GM03348 (cell line): ENCODE measurements around the gene POLR2L.

Source experiments
- DNase-seq: peaks from one replicate; pipeline ENCODE4 v3.0.0; 2012; ENCODE audit warnings: low spot score

The POLR2L gene

GRCh38 chr11:838441-839279 is 3.7 kb downstream of the POLR2L start:
- DNase-seq: peak; percentile 58

GRCh38 chr11:837990-838307 is 4.4 kb downstream of the POLR2L start:
- no peak for DNase-seq

GRCh38 chr11:837189-837989 is 4.9 kb downstream of the POLR2L start:
- no peak for DNase-seq

- no peak for DNase-seq
Observed at GRCh38 chr11:836700-837099, 5.6 kb downstream of the POLR2L start.

GRCh38 chr11:836274-836673 is 6.1 kb downstream of the POLR2L start:
- no peak for DNase-seq

- peak; percentile 83 for DNase-seq
Observed at GRCh38 chr11:834371-835316, 7.7 kb downstream of the POLR2L start.

GRCh38 chr11:833849-834311 is 8.4 kb downstream of the POLR2L start:
- no peak for DNase-seq

GRCh38 chr11:833114-833791 is 9.1 kb downstream of the POLR2L start:
- DNase-seq: peak; percentile 76

GRCh38 chr11:832529-833113 is 9.7 kb downstream of the POLR2L start, which contains the start of gene CD151:
TSS of gene CD151 (plus strand) at chr11:832952. CDS start at chr11:836070, 3,118 bp downstream.
- peak; percentile 91 for DNase-seq

- no peak for DNase-seq
Observed at GRCh38 chr11:831961-832528, 10.3 kb downstream of the POLR2L start.

- no peak for DNase-seq
Observed at GRCh38 chr11:831118-831864, 11.0 kb downstream of the POLR2L start.

- DNase-seq: peak; percentile 83
Observed at GRCh38 chr11:830295-831117, 11.8 kb downstream of the POLR2L start.

GRCh38 chr11:829847-830294 is 12.5 kb downstream of the POLR2L start:
- DNase-seq: no peak

- no peak for DNase-seq
Observed at GRCh38 chr11:829176-829846, 13.0 kb downstream of the POLR2L start.

GRCh38 chr11:828506-829175 is 13.7 kb downstream of the POLR2L start:
- no peak for DNase-seq

GRCh38 chr11:827897-828192 is 14.5 kb downstream of the POLR2L start, which contains the start of gene CRACR2B:
TSS of gene CRACR2B (plus strand) at chr11:827919. CDS start at chr11:828608, 689 bp downstream.
- no peak for DNase-seq

- DNase-seq: no peak
Observed at GRCh38 chr11:827146-827896, 15.0 kb downstream of the POLR2L start.
